Epithelial cell of prostate (primary cell): ENCODE results near the gene ASXL2.
"Not testable (repeated sequence)": the region's sequence is repeated elsewhere in the genome, so short reads cannot be mapped to it uniquely, and the experiment has no call there.

ENCODE experiments used
- DNase-seq: peaks from one replicate; pipeline ENCODE4 v3.0.0-alpha.2; 2011; ENCODE audit warnings: low read depth, low spot score
- H3K27ac ChIP-seq: fragments of 450-650 bp; 2 replicates; pipeline ENCODE4 v1.5.1; 2017; ENCODE audit warnings: mild to moderate bottlenecking

Gene ASXL2

DNA sequence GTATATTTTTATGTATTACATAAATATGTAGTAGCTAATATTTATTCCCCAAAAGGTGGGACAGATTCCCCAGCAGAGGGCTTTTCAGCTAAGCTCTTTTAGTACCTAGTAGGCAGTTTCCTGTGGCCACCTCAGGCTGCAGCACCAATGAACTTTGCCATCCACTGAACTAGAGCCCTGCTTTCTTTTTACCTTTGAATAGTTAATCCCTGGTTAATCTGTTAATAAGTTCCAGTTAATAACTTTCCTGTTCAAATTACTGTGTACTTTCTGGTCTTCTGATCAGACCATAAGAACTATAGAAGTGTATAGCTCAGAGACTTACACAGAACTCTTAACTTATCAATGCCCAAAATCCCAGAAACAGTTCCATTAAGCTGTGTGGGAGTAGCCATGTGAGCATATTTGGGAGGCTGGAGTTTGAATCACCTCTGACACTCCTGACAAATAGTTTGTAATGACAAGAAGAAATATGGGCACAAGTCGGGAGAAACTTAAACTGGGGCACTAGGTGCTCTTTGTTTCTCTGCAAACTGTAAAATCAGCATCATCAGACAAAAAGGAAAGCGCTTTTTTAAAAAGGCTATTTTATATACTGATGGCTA is 40.0 kb downstream of the ASXL2 start:
- H3K27ac ChIP-seq: no peak overlapping the region
- DNase-seq: no peak

DNA sequence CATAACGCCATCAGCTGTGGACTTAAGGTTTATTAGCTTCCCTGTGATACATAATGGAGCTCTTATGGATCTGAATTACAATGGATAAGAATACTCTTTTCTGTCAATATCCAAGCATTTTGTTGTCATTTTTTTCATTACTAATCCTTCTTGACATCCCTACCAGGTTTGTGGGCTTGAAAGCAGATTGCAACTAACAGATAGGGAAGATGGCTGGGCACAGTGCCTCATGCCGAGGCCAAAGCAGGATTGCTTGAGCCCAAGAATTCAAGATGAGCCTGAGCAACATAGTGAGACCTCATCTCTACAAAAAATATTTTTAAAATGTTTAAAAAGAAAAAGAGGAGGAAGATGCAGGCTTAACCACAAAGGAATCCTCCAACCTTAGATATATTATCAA is 42.4 kb downstream of the ASXL2 start:
- H3K27ac ChIP-seq: no peak overlapping the region
- DNase-seq: no peak

DNA sequence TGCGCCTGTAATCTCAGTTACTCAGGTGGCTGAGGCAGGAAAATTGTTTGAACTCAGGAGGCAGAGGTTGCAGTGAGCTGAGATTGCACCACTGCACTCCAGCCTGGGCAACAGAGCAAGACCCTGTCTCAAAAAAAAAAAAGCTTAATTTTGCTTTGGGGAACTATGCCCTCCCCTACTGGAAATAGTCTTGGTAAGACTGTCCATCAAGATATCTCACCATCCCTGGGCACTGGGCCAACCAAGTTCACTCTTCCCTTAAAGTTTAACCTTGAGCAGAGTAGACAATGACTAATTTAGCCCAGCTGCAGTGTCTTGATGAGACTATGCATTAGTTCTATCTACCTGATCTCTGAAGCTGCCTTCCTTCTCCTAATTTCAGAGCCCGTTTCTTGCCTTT is 44.7 kb downstream of the ASXL2 start:
- H3K27ac ChIP-seq: no peak overlapping the region
- no peak for DNase-seq

DNA sequence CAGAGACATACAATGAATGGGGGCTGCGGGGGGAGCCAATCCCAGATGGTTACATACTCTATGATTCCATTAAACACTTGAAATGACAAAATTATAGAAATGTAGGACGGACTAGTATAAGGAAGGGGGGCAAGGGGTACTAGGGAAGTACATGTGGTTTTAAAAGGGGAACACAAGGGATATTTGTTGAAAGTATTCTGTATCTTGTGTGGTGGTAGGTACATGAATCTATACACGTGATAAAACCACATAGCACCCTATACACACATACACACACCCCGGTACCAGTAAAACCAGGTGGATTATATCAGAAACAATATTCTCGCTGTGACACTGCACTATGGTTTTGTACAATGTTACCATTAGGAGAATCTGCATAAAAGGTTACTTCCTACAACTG is 45.4 kb downstream of the ASXL2 start:
- no peak for DNase-seq
- no peak overlapping the region for H3K27ac ChIP-seq

DNA sequence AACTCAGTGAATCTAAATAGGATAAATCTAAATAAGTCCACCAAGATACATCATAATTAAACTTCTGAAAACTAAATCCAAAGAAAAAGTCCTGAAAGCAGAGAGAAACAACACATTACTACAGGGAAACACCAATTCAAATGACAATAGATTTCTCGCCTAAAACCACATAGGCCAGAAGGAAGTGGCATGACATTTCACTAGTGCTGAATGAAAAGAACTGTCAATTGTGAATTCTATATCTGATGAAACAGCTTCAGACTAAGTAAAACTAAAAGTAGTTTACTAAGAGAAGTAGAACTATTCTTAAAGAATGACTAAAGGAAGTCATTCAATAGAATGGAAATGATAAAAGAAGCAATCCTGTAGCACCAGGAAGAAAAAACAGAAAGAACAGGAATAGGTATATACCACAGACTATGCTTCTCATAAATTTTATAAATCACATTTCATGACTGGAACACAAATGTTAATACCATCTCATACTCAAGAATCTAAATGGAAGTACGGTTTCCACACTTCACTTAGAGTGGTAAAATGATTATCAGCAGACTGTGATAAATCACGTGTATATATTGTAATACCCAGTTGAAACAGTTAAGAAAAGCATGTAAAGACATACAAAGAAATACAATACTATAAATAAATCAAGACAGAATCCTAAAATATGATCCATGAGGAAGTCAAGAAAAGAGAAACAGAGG is 46.4 kb downstream of the ASXL2 start:
- DNase-seq: no peak

DNA sequence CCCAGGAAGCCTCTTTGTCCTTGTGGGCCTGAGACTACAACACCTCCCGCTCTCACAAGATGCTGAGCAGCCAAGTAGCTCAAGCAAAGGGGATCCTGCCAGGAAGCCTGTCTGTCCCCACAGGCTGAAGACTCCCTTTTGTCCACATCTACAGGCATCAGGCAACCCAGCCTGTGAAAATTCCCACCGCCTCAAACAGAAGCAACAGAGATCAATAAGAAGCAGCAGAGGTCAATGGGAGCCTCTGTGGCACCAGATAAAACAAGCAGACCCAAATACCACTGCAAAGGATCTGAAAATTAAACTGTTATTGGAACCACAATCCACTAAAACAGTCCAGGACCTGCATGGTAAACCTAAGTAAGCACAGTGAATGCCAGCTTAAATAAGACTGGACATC is 48.5 kb downstream of the ASXL2 start:
- no peak for DNase-seq
- H3K27ac ChIP-seq: no peak overlapping the region

More for the DNA sequence above, 46.4 kb downstream of the ASXL2 start:
- no peak overlapping the region for H3K27ac ChIP-seq

DNA sequence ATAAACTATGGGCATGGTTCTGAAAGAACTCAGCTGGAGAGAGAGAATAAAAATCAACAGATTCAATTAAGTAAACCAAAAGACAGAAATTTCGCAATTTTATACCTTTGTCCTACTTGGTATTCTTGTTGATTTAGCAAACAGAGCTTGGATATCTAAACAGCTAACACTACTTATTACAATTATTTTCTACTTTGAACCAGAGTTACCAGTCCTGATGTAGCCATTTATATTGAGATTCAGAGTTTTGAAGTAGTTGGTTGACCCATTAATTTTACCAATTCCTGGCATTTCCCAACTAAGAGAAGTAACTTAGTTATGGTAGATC is 48.9 kb downstream of the ASXL2 start:
- no peak for DNase-seq

DNA sequence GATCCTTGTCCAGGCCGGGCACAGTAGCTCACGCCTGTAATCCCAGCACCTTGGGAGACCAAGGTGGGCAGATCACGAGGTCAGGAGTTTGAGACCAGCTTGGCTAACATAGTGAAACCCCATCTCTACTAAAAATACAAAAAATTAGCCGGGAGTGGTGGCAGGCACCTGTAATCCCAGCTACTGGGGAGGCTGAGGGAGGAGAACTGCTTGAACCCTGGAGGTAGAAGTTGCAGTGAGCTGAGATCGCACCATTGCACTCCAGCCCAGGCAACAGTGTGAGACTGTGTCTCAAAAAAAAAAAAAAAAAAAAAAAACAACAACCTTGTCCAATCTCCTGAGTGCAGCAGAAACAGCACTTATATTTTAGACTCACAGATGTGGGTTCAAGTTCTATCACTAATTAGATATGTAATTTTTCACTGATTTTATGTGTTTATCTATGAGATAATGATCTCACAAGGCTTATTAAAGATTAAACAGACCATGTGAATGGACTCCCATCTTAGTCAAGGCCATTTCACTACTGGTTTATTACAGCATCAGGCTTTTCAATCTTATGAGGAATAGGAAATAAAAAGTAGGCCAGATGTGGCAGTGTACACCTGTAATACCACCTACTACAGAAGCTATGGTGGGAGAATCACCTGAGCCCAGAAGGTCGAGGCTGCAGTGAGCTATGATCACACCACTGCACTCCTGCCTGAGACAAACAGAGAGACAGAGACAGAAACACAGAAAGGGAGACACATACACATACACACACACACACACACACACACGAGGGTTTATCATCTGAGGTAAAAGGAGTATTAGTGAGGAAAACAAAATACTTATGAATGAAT is 49.5 kb downstream of the ASXL2 start:
- H3K27ac ChIP-seq, DNase-seq: not testable (repeated sequence)

More for the DNA sequence above, 48.9 kb downstream of the ASXL2 start:
- H3K27ac ChIP-seq: no peak overlapping the region

DNA sequence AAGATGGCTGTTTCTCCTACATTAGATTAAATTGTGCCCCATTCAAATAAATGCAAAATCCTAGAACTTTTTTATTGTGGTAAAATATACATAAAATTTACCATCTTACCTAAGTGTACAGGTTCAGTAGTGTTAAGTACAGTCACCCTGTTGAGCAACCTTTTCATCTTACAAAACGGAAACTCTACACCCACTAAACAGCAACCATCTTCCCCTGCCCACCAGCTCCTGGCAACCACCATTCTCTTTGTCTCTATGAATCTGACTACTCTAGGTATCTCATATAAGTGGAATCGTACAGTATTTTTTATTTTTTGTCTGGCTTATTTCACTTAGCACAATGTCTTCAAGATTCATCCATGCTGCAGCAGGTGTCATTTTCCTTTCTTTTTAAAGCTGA is 53.0 kb downstream of the ASXL2 start:
- no peak overlapping the region for H3K27ac ChIP-seq
- DNase-seq: no peak

DNA sequence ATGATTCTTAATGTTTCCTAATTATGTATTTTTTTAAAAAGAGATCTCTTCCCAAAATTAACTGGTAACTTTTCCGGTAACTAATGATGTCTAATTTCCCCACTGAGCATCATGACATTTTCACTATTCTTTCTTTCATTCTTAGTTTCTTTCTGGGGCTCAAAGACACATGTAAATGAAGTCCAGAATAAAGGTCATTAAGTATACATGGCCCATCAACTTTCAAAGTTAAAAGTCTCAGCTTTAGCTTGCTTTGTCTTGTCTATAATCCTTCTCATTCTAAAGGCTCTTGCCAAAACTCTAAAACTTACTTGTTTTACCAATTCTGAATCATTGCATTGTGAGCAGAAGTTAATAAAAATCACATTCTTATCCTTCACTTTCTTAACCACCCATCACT is 53.6 kb downstream of the ASXL2 start:
- DNase-seq: no peak
- no peak overlapping the region for H3K27ac ChIP-seq

DNA sequence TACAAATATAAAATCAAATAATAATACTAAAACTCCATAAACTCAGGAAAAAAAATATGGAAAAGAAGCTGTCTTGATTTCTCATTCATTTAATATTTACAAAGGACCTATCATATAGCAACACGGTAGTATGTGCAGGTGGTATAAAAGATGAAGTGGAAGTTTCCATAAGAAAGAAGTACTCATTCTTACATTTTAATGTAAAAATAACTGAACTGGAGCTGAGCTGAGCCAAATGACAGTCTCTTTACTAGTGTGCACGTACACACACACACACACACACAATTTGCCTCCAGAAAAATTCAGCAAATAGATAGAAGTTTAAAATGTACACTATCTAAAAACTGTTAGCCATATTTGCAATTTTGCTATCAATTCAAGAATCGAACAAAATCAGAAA is 54.1 kb downstream of the ASXL2 start:
- no peak overlapping the region for H3K27ac ChIP-seq
- no peak for DNase-seq

DNA sequence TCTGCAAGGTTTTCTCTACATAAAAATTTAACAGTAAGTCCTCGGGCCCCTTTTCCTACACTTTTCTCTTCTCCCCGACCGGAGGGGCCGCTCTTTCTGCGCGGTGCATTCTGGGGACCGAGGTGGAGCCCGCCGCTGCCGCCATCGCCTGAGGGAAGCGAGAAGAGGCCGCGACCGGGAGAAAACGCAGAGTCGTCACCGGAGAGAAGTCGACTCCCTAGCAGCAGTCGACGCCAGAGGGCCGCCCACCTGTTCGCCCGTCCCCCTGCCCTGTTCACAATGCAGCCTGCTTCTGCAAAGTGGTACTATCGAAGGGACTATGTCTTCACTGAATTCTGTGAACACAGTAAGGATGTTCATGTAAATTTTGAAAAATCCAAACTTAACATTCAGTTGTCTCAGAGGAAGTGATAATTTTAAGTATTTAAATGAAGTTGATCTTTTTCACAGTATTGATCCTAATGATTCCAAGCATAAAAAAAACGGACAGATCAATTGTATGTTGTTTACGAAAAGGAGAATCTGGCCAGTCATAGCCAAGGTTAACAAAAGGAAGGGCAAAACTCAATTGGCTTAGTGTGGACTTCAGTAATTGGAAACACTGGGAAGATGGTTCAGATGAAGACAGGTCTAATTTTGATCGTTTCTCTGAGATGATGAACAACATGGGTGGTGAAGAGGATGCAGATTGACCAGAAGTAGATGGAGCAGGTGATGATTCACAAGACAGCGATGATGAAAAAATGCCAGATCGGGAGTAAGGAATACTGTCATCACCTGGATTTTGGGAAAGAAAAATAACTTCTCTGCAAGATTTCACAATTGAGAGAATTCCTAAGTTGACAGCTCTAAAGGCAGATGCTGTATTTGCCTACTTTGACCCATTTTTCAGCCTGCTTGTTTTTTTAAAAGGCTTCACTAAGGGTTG is 55.8 kb downstream of the ASXL2 start:
- DNase-seq: no peak
- H3K27ac ChIP-seq: peak overlapping the region; percentile 48

DNA sequence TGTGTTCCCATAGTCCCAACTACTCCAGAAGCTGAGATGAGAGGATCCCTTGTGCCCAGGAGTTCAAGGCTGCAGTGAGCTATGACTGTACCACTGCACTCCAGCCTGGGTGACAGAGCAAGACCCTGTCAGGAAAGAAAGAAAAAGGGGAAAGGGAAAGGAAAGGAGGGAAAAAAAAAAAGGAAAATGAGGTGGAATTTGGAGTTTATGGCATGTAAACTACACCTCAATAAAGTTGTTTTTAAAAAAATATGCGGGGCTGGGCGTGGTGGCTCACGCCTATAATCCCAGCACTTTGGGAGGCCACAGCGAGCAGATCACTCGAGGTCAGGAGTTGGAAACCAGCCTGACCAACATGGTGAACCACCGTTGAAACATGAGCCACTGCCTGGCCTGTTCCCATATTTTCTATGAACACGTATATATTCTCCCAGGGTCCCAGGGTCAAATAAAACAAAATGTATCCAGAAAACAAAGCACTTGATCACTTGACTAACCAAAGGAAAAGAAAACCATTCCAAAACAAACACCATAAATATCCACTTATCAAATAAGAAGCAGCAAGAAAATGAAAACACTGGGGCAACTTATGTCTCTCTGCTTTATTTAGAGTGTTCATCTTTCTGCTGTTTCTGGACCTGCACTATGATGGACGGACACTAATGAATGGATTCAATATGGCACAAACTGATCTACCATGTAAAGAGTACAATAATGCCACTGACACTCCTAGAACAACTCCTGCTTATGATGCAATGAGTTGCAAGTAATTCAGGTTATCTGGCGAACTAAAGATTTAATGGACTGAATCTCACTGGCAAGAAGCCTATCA is 56.8 kb downstream of the ASXL2 start:
- no peak for DNase-seq
- H3K27ac ChIP-seq: peak overlapping the region; percentile 48

DNA sequence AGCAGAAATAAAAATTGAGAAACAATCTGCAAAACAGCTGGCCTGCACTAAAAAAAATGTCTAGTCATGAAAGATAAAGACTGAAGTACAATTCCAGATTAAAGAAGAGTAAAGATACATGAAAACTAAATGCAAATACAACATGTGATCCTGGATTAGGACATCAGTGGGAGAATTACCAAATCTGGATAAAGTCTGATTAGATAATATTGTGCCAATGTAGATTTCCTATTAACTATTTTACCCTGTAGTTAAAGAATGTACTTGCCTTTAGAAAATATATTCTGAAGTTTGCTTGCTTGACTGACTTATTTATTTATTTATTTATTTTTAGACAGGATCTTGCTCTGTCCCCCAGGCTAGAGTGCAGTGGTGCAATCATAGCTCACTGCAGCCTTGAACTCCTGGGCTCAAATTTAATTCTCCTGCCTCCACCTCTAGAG is 58.7 kb downstream of the ASXL2 start:
- DNase-seq: no peak
- no peak overlapping the region for H3K27ac ChIP-seq

DNA sequence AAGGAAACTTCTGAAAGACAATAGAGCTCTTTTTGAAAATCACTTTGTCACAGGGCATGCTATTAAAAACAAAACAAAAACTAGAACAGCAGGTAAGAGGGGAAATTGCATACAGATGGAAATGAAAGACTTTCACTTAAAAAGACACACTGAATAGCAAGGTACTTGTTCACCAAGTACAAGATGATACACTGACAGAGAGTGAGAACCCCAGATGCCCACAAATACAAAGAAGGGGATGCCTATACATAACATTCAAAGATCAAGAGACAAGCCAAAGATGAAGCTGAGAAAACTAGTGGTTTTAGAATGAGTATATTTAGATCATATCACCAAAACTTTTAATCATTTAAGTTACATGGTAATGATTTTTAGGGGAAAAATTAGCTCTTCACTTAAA is 60.7 kb downstream of the ASXL2 start:
- no peak for DNase-seq
- no peak overlapping the region for H3K27ac ChIP-seq

DNA sequence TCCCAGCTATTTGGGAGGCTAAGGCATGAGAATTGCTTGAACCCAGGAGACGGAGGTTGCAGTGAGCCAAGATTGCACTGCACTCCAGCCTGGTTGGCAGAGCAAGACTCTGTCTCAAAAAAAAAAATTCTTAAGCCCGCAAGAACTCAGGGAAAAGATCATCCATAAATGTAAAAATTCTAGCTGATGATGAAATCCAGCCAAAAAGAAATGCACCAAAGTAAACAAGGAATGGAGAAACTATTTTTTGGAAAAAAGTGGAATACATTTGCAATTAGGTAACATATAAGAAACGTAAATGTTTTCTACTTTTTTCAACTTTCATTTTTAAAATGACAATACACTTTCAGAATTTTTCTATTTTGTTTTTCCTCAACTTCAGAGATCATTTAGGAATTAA is 61.3 kb downstream of the ASXL2 start:
- DNase-seq: no peak

DNA sequence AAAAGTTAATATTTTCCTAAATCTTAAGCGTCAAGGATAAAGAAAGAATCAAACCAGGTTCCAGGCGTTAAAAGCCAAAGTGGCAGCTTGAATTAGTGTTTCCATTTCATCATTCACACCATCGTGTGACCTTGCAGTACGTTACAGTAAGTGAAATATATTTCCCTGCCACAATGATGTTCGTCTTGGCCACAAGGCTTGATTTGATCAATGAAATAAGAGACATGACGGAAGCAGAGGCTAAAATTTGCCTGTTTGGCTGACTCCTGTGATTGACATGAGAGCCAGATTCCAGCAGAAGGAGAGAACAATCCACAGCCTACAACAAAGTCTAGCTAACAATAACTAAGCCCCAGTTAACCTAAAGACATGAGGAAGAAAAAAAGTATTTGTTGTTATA is 62.0 kb downstream of the ASXL2 start:
- DNase-seq: no peak

More for the DNA sequence above, 61.3 kb downstream of the ASXL2 start:
- no peak overlapping the region for H3K27ac ChIP-seq

DNA sequence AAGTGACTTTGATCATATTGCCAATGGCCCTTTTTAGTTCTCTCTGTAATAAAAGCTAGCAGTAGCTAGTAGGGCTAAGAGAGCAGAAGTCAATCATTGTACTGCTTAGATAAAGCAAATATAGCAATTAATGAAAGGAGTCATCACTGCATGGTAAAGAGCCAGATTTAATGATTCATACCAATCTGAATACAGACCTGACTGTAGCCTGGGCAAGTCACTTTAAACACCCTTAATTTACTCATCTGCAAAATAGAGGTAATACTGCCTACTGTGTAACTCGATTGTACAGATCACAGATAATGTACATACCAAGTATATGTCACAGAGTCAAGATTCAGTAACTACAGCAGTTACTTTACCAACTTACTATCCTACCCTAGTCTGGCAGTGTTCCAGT is 63.6 kb downstream of the ASXL2 start:
- H3K27ac ChIP-seq: no peak overlapping the region
- peak; percentile 18 for DNase-seq

More for the DNA sequence above, 62.0 kb downstream of the ASXL2 start:
- no peak overlapping the region for H3K27ac ChIP-seq

DNA sequence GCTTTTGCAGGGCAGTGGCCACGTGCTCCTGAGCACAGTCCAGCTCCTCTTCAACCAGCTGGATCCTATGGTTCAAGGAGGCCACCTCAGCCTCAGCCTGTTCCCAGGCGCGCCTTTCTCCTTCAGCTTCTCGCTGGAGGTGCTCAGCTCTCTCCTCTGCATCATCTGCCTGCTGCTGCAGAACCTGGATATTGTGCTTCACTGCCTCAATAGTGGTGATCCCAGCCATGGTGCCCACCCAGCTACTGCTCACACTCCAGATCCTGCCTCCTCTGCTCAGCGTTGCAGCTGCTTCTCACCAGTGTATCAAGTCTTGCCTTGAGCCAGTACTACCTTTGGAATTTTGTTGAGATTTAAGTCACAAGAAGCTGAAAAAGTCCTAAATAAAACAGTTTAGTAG is 67.9 kb downstream of the ASXL2 start:
- no peak overlapping the region for H3K27ac ChIP-seq
- DNase-seq: no peak
